Right lobe of liver (tissue), 6 donors: ENCODE measurements around the gene SH3BP4. TPM values are rescaled to one million over a fixed set of nuclear protein-coding genes. Genes with fewer than 3 reads are reported as not detected.

Experiments used
- ATAC-seq, 4 donors: fragments of 200-7000 bp; cut with Tn5 transposase; one replicate each; pipeline ENCODE4 v1.9.1; 2020; ENCODE audit warnings: mild to moderate bottlenecking in 4 of 4, moderate library complexity in 4 of 4
- DNase-seq, 3 donors: peaks; one replicate each; pipeline ENCODE4 v3.0.0-alpha.2; 2020
- H3K27ac ChIP-seq, 3 donors: fragments of 200-600 bp; one replicate each; pipeline ENCODE4 v1.8.0; 2022
- H3K27me3 ChIP-seq, 2 donors: fragments of 200-600 bp; one replicate each; pipeline ENCODE4 v1.8.0; 2022
- H3K36me3 ChIP-seq, 4 donors: fragments of 200-600 bp; sonication (generic) in 1 of 4; one replicate each; pipeline versions ENCODE4 v1.5.1 to v1.8.0; 2017 to 2022; ENCODE audit warnings: control low read depth in 1 of 4
- H3K4me1 ChIP-seq, 4 donors: fragments of 200-600 bp; sonication (generic) in 1 of 4; one replicate each; pipeline versions ENCODE4 v1.5.1 to v1.8.0; 2017 to 2022; ENCODE audit warnings: control low read depth in 1 of 4
- H3K4me3 ChIP-seq, 3 donors: fragments of 200-600 bp; one replicate each; pipeline ENCODE4 v1.8.0; 2022
- H3K9me3 ChIP-seq, 4 donors: fragments of 200-600 bp; sonication (generic) in 1 of 4; one replicate each; pipeline versions ENCODE4 v1.5.1 to v1.8.0; 2017 to 2022; ENCODE audit warnings: control low read depth in 1 of 4
- POLR2A ChIP-seq: fragments of 450-650 bp; IDR thresholded peaks from one replicate; pipeline ENCODE4 v1.6.1; 2017; ENCODE audit warnings: antibody characterized with exemption, mild to moderate bottlenecking
- WGBS: methylation state at CpG from one replicate; pipeline ENCODE4 v1.1.6; 2018; ENCODE audit warnings: low coverage, low lambda C conversion rate; ENCODE audit not compliant: insufficient coverage; ENCODE audit errors: missing lambda C conversion rate; 5-methylcytosine and 5-hydroxymethylcytosine counted together
- intact Hi-C, 2 donors: fragments of 100-400 bp; cut with DNase I; formaldehyde crosslinking; loops; one replicate each; pipeline versions ENCODE4 v1.11.2 to v1.14.1; 2022
- total RNA-seq, 6 experiments: library from RNA; depleted of rRNA in 2 of 6; stranded (reverse); fragments of >200 nt in 2 of 6; fragmentation: NEBNext Ultra II Directional in 3 of 6; extraction: Animal tissue kit (Norgen Biotek cat#: 25700) in 3 of 6; gene quantifications; one replicate each; pipeline versions ENCODE4 v1.1.0 to v1.2.4, GENCODE V29; 2016 to 2023
- TF ChIP-seq, protein P1 (sequence below), 4 donors: fragments of 200-600 bp in 3 of 4; fragments of 450-650 bp in 1 of 4; IDR thresholded peaks; one replicate each; pipeline versions ENCODE4 v1.5.1 to v1.8.0; 2016 to 2022; ENCODE audit warnings: antibody characterized with exemption in 4 of 4, mild to moderate bottlenecking in 2 of 4
- donor health status: DM: no; HTN: yes; CAD: no.
- donor health status: DM: no; HTN: no; CAD: no.
- donor health status: DM: no; HTN: no; CAD: no.
- donor health status: DM: no; HTN: yes; CAD: no.
- donor health status: DM: no; HTN: yes; CAD: no.

SH3BP4 gene
- total RNA-seq, 6 experiments from 2014 or later = 18.8 to 30.4 (median 26.3) TPM

- Histone ChIP-seq H3K27ac (no peak overlapping the region), H3K9me3 (no peaks in the 10 kb centered on the region), H3K36me3 (no peaks in the 10 kb centered on the region), H3K27me3 (no peaks in the 10 kb centered on the region), H3K4me1 (no peaks in the 10 kb centered on the region), H3K4me3 (no peak overlapping the region)
- no peak for ATAC-seq
- WGBS = 67% methylated on average over 3 of the region's 4 CpGs
- TF ChIP-seq, protein P1, sequence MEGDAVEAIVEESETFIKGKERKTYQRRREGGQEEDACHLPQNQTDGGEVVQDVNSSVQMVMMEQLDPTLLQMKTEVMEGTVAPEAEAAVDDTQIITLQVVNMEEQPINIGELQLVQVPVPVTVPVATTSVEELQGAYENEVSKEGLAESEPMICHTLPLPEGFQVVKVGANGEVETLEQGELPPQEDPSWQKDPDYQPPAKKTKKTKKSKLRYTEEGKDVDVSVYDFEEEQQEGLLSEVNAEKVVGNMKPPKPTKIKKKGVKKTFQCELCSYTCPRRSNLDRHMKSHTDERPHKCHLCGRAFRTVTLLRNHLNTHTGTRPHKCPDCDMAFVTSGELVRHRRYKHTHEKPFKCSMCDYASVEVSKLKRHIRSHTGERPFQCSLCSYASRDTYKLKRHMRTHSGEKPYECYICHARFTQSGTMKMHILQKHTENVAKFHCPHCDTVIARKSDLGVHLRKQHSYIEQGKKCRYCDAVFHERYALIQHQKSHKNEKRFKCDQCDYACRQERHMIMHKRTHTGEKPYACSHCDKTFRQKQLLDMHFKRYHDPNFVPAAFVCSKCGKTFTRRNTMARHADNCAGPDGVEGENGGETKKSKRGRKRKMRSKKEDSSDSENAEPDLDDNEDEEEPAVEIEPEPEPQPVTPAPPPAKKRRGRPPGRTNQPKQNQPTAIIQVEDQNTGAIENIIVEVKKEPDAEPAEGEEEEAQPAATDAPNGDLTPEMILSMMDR (IDR thresholded peaks at IDR 0.05) = no peak
- no peak for TF ChIP-seq POLR2A
- intact Hi-C loops = no loop called here
- no peak for DNase-seq
Observed at GRCh38 chr2:235078182-235078581, 126.4 kb downstream of the SH3BP4 start.

GRCh38 chr2:235078914-235079472 is 127.2 kb downstream of the SH3BP4 start:
- intact Hi-C loops = no loop called here
- H3K27ac ChIP-seq = no peak overlapping the region
- no peaks in the 10 kb centered on the region for H3K36me3 ChIP-seq
- no peak overlapping the region for H3K4me3 ChIP-seq
- ATAC-seq (no peak), DNase-seq (no peak)
- H3K27me3 ChIP-seq = no peaks in the 10 kb centered on the region
- 83% methylated on average over 6 of the region's 8 CpGs for WGBS
- TF ChIP-seq POLR2A = no peak
- TF ChIP-seq, protein P1 (IDR thresholded peaks at IDR 0.05) = no peak
- H3K4me1 ChIP-seq = no peaks in the 10 kb centered on the region
- no peaks in the 10 kb centered on the region for H3K9me3 ChIP-seq

DNA sequence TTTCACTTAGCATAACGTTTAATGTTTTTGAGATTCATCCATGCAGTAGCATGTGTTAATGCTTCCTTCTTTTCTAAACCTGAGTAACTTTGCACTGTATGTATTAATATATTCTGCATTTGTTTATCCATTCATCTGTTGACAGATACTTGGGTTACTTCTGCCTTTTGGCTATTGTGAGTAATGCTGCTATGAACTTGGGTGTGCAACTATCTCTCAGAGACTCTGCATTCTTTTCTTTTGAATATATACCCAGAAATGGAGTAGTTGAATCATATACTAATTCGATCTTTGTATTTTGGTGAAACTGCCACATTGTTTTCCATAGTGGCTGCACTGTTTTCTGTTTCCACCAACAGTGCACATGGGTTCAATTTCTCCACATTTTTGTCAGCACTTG is 128.3 kb downstream of the SH3BP4 start:
- TF ChIP-seq, protein P1 (IDR thresholded peaks at IDR 0.05) = no peak
- no peak for TF ChIP-seq POLR2A
- Histone ChIP-seq H3K27me3 (no peaks in the 10 kb centered on the region), H3K36me3 (no peaks in the 10 kb centered on the region), H3K9me3 (no peaks in the 10 kb centered on the region), H3K27ac (no peak overlapping the region), H3K4me1 (no peaks in the 10 kb centered on the region), H3K4me3 (no peak overlapping the region)
- 61% methylated on average over 2 of the region's 2 CpGs for WGBS
- intact Hi-C loops = no loop called here
- ATAC-seq (no peak), DNase-seq (no peak)

DNA sequence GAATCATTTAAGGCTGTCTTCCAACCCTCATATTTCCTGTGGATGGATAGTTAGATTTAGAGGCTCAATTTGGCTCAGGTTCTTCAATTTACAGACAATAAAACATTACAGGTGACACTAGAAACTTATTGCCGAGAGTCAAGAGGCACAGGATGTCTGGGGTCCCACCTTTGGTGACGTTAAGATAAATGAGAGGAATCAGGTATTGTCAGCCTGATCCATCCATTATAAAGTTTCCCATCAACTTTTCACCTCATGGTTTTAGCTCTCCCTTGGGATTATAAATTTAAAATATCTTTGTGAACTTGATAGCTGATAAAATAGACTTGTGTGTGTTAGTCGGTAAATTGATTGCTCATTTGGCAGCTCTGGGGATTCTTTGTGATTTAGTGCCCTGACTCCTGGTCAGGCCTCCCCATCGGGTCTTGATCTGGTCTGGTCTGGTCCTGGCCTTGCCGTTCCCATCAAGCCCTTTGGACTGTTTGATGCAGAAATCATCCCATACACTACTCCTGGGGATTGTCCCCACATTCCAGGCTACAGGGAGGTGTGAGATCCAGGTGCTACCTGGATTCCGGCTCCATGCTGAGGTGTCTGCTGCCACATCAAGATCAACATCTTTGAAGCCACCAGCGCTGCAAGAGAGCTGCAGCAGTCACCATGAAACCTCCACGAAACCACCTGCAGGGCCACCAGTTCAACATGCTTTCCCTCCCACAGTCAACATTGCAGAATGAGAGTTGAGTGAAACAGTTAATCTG is 130.9 kb downstream of the SH3BP4 start:
- Histone ChIP-seq H3K27ac (no peak overlapping the region), H3K4me3 (no peak overlapping the region), H3K4me1 (no peaks in the 10 kb centered on the region), H3K36me3 (no peaks in the 10 kb centered on the region), H3K27me3 (no peaks in the 10 kb centered on the region), H3K9me3 (no peaks in the 10 kb centered on the region)
- TF ChIP-seq POLR2A = no peak
- TF ChIP-seq, protein P1 (IDR thresholded peaks at IDR 0.05) = no peak
- no peak for DNase-seq
- ATAC-seq = no peak
- 72% methylated on average over 2 of the region's 8 CpGs for WGBS
- intact Hi-C loops = no loop called here
